ENCODE data around the gene WDR82. TPM values are rescaled to one million over a fixed set of nuclear protein-coding genes. Genes with fewer than 3 reads are reported as not detected.
"Not testable (repeated sequence)": the region's sequence is repeated elsewhere in the genome, so short reads cannot be mapped to it uniquely, and the experiment has no call there.

The WDR82 gene
- polyA plus RNA-seq, 1 donor from 2014 or later, result 55.0 TPM

DNA sequence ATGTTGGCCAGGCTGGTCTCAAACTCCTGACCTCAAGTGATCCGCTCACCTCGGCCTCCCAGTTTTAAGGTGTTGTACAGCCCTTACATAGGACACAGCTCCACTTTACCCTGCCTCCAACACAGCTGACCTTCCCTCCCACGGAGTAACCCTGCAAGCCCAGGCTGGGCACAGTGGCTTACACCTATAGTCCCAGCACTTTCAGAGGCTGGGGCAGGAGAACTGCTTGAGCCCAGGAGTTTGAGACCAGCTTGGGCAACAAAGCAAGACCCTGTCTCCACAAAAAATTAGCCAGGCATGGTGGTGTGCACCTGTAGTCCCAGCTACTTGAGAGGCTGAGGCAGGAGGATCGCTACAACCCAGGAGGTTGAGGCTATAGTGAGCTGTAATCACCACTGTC is 5.6 kb upstream of the WDR82 start:
- H3K36me3 Mint-ChIP-seq, H3K9me3 Mint-ChIP-seq, H3K27me3 Mint-ChIP-seq: not testable (repeated sequence)
- Mint-ChIP-seq H3K4me3 (peak overlapping the region in 1 of 4 donors; percentile 96), H3K27ac (peak overlapping the region in 2 of 3 donors; percentile 5 to 83), H3K4me1 (peaks cover 10 to 17% (median 15%) of the 10 kb centered on the region in 3 donors)

DNA sequence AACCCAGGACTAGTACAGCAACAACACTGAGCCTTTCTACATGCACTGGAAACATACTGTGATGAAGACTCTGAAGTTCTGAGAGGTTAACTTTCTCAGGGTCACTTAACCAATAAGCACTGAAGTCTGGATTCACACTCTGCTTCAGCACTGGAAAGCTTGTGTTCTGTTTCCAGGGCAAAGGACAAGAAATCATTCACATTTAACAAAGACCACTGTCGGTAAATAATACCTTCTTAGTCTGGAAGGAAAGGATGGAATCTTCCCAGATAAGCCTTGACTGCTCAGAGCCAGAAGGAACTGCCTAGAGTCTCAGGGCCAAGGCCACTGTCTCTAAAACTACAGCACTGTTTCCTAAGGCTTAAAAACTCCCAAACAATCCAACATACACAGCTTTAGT is 4.9 kb upstream of the WDR82 start:
- peak overlapping the region in 2 of 3 donors; percentile 8 to 56 for H3K27ac Mint-ChIP-seq

DNA sequence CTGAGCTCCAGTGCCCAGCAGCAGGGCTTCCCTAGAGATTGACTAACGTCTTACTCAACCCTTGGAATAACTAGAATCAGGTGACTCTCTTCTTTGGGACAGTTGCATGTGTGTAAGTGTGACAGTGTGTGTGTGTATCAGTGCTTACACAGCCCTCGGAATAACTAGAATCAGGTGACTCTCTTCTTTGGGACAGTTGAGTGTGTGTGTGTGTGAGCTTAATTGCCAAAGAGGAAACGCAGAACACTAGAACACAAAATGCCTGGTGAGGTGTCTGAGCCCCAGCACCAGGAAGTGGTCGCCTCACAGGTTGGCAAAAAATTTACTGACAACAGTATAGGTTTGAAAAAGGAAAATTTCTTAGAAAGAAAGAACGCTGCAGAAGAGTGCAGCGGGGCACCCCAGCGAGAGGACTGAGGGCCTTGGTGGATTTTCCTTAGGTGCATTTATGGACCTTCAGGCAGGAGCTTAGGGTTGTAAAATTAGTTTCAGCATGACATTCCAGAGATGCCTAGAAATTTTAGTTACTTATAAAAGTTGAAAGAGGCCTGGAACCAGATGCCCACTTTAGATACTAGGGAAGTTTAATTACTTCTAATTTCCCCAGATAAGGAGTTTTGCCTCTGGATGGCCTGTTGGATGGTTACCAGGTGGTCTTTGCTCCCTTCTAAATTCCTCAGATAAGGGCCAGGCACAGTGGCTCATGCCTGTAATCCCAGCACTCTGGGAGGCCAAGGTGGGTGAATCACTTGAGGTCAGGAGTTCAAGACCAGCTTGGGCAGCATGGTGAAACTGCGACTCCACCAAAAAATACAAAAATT is 3.7 kb upstream of the WDR82 start:
- Mint-ChIP-seq H3K4me3 (peak overlapping the region in 1 of 4 donors; percentile 66), H3K36me3 (peaks cover 2% of the 10 kb centered on the region), H3K9me3 (peaks cover 0 to 2% (median 0%) of the 10 kb centered on the region in 3 donors), H3K4me1 (peaks cover 12 to 14% (median 13%) of the 10 kb centered on the region in 3 donors), H3K27ac (peak overlapping the region in 2 of 3 donors; percentile 16 to 75), H3K27me3 (no peaks in the 10 kb centered on the region)

More for the DNA sequence above, 4.9 kb upstream of the WDR82 start:
- Mint-ChIP-seq H3K9me3 (no peaks in the 10 kb centered on the region), H3K4me3 (peak overlapping the region in 2 of 4 donors; percentile 17 to 73), H3K36me3 (no peaks in the 10 kb centered on the region), H3K27me3 (no peaks in the 10 kb centered on the region), H3K4me1 (peaks cover 11 to 13% (median 12%) of the 10 kb centered on the region in 3 donors)

DNA sequence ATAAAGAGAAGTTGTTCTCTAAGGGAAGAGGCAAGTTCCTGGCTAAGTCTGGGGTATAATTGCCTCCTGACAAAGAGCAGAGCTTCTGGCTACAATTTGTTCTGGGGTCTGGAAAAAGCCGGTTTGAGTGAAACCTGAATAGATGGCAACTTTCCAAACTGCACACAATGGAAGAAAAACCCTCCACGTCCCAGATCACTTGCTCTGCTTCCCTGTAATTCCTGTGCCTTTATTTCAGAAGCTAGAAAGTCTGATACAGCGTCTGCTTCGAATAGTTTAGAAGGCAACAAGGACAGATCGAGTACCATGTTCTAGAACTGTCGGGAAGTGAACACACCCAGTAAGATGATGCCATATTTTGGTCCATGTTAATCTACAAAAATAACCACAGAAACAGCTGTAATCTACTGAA is 1.6 kb upstream of the WDR82 start:
- Mint-ChIP-seq H3K27me3 (no peaks in the 10 kb centered on the region), H3K4me3 (peak overlapping the region in 3 of 4 donors; percentile 35 to 93 (median 81)), H3K9me3 (peaks cover 0 to 2% (median 0%) of the 10 kb centered on the region in 3 donors), H3K27ac (peak overlapping the region in 1 of 3 donors; percentile 88), H3K4me1 (peaks cover 20 to 22% (median 22%) of the 10 kb centered on the region in 3 donors), H3K36me3 (peaks cover 2% of the 10 kb centered on the region)

DNA sequence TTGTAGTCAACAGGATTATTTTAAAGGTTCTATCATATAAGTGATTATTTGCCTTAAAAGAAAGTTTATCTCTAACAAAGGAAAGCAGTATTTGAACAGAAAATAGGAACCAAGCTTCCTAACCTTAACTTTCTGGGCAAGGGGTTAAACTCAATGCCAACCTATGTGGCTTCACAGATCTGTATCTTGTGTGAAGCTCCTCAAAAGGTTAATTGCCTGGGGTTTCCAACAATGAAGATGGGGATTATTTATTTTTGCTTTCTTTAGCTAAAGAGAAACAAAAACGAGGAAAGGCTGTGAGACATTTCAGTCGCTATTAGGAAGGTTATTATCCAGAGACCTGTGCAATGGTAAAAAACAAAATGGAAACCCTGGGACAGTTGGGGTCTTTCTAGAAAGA is 1.1 kb upstream of the WDR82 start:
- Mint-ChIP-seq H3K27ac (peak overlapping the region; percentile 88 to 99 (median 97)), H3K27me3 (no peaks in the 10 kb centered on the region), H3K9me3 (peaks cover 0 to 2% (median 0%) of the 10 kb centered on the region in 3 donors), H3K36me3 (peaks cover 2% of the 10 kb centered on the region), H3K4me1 (peaks cover 20 to 23% (median 22%) of the 10 kb centered on the region in 3 donors), H3K4me3 (peak overlapping the region; percentile 69 to 98 (median 96))

DNA sequence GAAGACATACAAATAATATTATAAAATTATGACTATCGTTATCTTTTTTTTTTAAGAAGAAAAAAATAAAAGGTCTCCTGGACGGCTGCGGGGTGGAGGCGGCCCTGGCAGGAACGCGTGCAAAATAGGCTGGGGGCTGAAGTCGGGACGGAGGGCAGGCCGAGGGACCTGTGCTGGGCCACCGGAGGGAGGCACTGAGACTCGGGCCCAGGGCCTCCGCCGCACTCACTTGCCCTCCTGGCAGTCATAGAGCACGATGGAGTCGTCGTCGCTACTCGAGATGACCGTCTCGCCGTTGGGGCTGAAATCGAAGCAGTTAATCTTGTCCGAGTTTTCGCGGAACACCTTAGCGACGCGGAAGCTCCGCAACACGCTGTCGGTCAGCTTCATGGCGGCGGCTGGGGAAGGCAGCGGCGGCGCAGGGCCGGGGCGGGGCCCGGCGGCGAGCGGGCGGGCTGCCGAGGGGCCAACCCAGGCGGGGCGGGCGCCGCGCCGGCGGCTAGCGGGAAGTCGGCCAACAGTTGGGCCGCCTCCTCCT is 408 bp downstream of the WDR82 start:
- Mint-ChIP-seq H3K9me3 (peaks cover 0 to 2% (median 0%) of the 10 kb centered on the region in 3 donors), H3K27ac (peak overlapping the region; percentile 88 to 99 (median 97)), H3K36me3 (peaks cover 5% of the 10 kb centered on the region), H3K4me1 (peaks cover 20 to 31% (median 30%) of the 10 kb centered on the region in 3 donors), H3K27me3 (no peaks in the 10 kb centered on the region), H3K4me3 (peak overlapping the region; percentile 93 to 98 (median 97))

DNA sequence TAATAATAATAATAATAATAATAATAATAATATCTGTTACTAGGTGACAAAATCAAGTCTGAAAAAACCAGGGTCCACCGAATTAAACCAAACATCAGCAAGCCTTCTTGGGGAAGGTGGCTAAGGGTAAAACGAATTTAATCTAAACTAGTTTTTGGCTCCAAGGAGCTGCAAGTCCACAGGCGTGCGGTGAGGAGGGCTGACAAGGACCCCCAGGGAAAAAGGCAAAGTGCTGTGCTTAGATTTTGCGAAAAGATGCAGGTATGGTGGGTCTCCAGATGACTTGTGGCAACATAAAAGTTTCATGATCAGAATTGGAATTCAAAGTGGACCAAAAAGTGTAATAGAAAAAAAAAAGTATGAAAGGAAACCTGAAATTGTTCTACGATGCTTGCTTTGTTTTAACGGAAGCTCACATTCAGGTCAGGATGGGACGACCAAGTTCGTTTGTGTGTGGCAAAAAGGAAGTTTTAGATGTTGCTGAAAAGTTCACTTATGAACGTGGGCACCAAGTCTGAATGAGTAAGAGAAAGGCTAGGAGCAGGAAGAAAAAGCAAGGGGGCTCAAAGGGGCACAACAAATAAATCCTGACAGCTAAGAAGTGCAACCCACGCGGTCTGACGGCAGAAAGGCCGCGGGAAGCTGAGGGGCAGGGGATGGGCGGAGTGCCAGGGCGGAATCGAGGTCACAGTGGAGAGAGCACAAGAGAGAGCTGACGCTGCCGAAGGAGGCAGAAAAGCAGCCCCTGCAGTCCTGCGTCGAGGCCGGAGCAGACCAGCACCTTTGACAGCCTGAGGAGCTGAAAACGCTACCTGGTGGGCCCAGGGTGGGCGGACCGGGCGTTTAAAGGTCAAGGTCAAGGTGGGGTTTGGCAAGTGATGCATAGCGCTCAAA is 1.1 kb downstream of the WDR82 start:
- peak overlapping the region; percentile 93 to 98 (median 96) for H3K4me3 Mint-ChIP-seq
- H3K4me1 Mint-ChIP-seq, result peaks cover 24 to 37% (median 35%) of the 10 kb centered on the region in 3 donors
- peaks cover 7% of the 10 kb centered on the region for H3K36me3 Mint-ChIP-seq
- H3K9me3 Mint-ChIP-seq, result peaks cover 0 to 2% (median 0%) of the 10 kb centered on the region in 3 donors
- H3K27me3 Mint-ChIP-seq, result no peaks in the 10 kb centered on the region
- peak overlapping the region; percentile 88 to 99 (median 97) for H3K27ac Mint-ChIP-seq

DNA sequence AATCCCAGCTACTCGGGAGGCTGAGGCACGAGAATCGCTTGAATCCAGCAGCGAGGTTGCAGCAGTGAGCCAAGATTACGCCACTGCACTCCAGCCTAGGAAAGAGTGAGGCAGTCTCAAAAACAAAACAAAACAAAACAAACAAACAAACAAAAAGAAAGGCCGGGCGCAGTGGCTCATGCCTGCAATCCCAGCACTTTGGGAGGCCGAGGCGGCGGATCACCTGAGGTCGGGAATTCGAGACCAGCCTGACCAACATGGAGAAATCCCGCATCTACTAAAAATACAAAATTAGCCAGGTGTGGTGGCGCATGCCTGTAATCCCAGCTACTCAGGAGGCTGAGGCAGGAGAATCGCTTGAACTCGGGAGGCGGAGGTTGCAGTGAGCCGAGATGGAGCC is 3.7 kb downstream of the WDR82 start:
- H3K4me1 Mint-ChIP-seq, result peaks cover 40 to 59% (median 57%) of the 10 kb centered on the region in 3 donors
- H3K27ac Mint-ChIP-seq, result peak overlapping the region in 2 of 3 donors; percentile 31 to 88
- not testable (repeated sequence) for H3K27me3 Mint-ChIP-seq, H3K36me3 Mint-ChIP-seq, H3K9me3 Mint-ChIP-seq
- H3K4me3 Mint-ChIP-seq, result peak overlapping the region in 3 of 4 donors; percentile 80 to 95 (median 93)

DNA sequence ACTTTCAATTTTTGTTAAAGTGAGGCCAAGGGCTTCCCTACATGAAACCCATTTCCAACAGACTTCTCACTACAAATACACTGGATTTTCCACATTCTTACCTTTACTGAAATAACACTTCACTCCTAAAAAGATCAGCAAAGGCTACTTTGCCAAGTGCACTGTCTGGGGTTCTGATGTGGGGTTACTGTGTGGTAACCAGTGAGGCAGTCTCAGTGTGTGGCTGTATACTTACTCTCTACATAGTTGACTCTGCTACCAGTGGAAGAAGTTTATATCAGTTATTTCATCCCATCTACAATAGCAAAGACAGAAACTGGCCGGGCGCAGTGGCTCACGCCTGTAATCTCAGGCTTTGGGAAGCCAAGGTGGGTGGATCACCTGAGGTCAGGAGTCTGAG is 5.6 kb downstream of the WDR82 start:
- Mint-ChIP-seq H3K9me3 (peaks cover 0 to 2% (median 0%) of the 10 kb centered on the region in 3 donors), H3K27ac (peak overlapping the region in 2 of 3 donors; percentile 49 to 87), H3K4me3 (peak overlapping the region in 3 of 4 donors; percentile 65 to 86 (median 74)), H3K36me3 (peaks cover 7% of the 10 kb centered on the region), H3K27me3 (no peaks in the 10 kb centered on the region), H3K4me1 (peaks cover 37 to 62% (median 62%) of the 10 kb centered on the region in 3 donors)

DNA sequence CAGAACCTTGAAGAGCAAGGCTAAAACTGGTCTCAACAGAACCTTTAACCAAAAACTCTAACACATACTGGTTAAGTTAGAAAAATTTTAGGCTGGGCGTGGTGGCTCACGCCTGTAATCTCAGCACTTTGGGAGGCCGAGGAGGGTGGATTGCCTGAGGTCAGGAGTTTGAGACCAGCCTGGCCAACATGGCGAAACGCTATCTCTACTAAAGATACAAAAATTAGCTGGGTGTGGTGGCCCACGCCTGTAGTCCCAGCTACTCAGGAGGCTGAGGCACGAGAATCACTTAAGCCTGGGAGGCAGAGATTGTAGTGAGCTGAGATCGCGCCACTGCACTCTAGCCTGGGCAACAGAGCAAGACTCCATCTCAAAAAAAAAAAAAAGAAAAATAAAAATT is 6.3 kb downstream of the WDR82 start:
- Mint-ChIP-seq H3K27ac (peak overlapping the region; percentile 85 to 97 (median 87)), H3K4me1 (peaks cover 44 to 65% (median 61%) of the 10 kb centered on the region in 3 donors), H3K4me3 (peak overlapping the region in 3 of 4 donors; percentile 80 to 81 (median 80))
- H3K9me3 Mint-ChIP-seq, H3K27me3 Mint-ChIP-seq, H3K36me3 Mint-ChIP-seq: not testable (repeated sequence)

DNA sequence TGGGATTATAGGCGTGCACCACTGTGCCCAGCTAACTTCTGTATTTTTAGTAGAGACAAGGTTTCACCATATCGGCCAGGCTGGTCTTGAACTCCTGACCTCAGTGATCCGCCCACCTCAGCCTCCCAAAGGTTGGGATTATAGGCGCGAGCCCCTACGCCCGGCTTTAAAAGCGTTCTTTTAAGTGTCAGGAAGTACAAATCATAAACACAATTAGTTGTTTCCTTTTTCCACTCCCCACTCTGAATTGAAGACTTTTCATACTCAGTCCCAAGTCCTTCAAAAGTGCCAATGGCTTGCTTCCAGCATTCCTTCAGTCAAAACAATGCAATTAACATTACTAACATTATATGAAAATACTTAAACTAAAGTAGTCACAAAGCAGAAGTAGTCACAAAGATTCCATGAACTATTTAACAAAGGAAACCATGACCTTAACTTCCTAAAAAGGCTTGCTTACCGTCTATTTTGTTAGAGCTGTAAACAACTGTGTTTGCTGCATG is 8.1 kb downstream of the WDR82 start:
- no peaks in the 10 kb centered on the region for H3K9me3 Mint-ChIP-seq
- H3K36me3 Mint-ChIP-seq, result peaks cover 7% of the 10 kb centered on the region
- peak overlapping the region; percentile 46 to 81 (median 80) for H3K4me3 Mint-ChIP-seq
- peak overlapping the region; percentile 85 to 97 (median 87) for H3K27ac Mint-ChIP-seq
- H3K27me3 Mint-ChIP-seq, result no peaks in the 10 kb centered on the region
- peaks cover 37 to 57% (median 54%) of the 10 kb centered on the region in 3 donors for H3K4me1 Mint-ChIP-seq

DNA sequence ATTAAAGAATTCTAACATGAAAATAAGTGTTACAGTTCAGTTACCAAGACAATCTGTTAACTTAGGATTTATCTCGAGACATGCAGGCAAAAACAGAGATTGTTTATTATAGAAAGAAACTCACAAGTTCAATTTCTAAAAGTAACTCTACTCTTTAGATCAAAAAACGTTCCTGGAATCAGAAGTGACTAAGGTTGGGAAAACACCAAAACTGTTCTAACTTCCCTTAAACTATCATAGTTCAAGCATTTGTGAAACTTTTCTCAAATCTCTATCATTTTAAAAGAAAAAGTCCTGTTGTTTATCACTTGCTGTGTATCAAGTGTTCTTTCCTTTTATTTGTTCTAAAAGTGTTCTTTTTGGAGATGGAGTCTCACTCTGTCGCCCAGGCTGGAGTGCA is 8.7 kb downstream of the WDR82 start:
- Mint-ChIP-seq H3K9me3 (no peaks in the 10 kb centered on the region), H3K27me3 (no peaks in the 10 kb centered on the region), H3K27ac (peak overlapping the region; percentile 85 to 97 (median 87)), H3K36me3 (peaks cover 7% of the 10 kb centered on the region), H3K4me3 (peak overlapping the region in 3 of 4 donors; percentile 80 to 81 (median 80)), H3K4me1 (peaks cover 34 to 55% (median 50%) of the 10 kb centered on the region in 3 donors)

DNA sequence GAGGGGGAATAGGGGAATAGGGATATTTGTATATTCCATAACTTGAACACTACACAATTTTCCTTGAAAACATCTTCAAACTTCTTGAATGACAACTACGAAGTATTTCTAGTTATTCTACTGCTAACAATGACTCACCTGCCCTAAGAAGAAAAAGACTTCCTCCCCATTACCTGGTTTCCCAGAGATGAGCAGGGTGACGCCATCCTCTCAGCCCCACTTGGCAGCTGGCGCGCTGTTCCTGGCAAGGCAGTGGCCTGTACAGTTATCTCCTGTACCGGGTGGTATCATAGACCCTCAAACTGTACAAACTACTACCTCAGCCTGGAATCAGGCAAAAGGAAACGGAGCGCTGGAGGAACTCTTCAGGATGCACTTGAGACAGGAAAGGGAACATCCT is 10.4 kb downstream of the WDR82 start:
- Mint-ChIP-seq H3K4me3 (peak overlapping the region in 2 of 4 donors; percentile 27 to 32), H3K9me3 (no peaks in the 10 kb centered on the region), H3K27ac (peak overlapping the region; percentile 14 to 74 (median 69)), H3K4me1 (peaks cover 49 to 57% (median 57%) of the 10 kb centered on the region in 3 donors), H3K27me3 (no peaks in the 10 kb centered on the region), H3K36me3 (peaks cover 7% of the 10 kb centered on the region)

DNA sequence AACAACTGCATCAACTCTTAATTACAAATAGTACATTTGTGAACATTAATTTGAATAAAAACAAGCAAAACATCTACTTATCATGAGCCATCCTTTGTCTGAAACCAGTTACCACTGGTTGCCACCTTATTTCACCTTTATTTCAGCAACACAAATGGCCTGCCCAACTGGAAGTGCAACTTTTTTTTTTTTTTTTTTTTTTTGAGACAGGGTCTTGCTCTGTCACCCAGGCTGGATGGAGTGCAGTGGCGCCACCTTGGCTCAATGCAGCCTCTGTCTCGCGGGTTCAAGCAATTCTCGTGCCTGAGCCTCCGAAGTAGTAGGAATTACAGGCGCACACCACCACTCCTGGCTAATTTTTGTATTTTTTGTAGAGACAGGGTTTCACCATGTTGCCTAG is 13.1 kb downstream of the WDR82 start:
- peaks cover 46 to 55% (median 55%) of the 10 kb centered on the region in 3 donors for H3K4me1 Mint-ChIP-seq
- H3K36me3 Mint-ChIP-seq, result peaks cover 10% of the 10 kb centered on the region
- no peak overlapping the region for H3K4me3 Mint-ChIP-seq
- no peaks in the 10 kb centered on the region for H3K27me3 Mint-ChIP-seq
- no peak overlapping the region for H3K27ac Mint-ChIP-seq
- no peaks in the 10 kb centered on the region for H3K9me3 Mint-ChIP-seq

Measured in IgD-negative memory B cell (primary cell).